ENCODE measurements around the gene FNIP1. TPM values are rescaled to one million over a fixed set of nuclear protein-coding genes. Genes with fewer than 3 reads are reported as not detected.

Gene FNIP1
- total RNA-seq, 2 donors from 2014 or later = 44.1 to 49.5 TPM

DNA sequence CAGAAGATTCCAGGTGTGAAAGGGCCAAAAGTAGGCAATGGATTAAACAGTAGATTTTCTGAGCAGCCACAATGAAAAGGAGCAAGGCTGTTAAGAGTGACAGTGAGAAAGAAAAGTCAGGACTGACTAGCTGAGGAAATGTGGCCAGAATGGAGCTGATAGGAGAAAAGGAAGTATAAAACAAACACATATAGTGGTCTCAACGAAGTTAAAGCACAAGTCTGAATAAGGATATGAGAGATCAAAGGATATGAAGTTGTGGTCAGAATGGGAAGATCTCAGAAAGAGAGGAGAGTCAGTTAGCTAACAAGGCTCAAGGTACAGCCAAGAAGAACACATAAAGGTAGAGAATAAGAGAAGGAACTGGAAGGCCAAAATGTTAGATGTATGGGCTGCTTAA lies 39.9 kb downstream of the FNIP1 start:
- Histone ChIP-seq H3K9me3 (no peaks in the 10 kb centered on the region), H3K4me3 (no peak overlapping the region), H3K36me3 (no peaks in the 10 kb centered on the region), H3K27ac (no peak overlapping the region), H3K4me1 (replicated peaks) (peaks cover 3% of the 10 kb centered on the region), H3K27me3 (replicated peaks; ENCODE audit: insufficient read depth) (no peaks in the 10 kb centered on the region)
- DNase-seq (ENCODE audit: low spot score) = no peak
- intact Hi-C loops (cut with DNase I) = no loop called here
- 29% methylated on average over 1 of the region's 1 CpG for WGBS
- no peak for TF ChIP-seq CTCF (IDR thresholded peaks at IDR 0.05)
- TF ChIP-seq POLR2A (IDR thresholded peaks at IDR 0.05) = no peak
- no peak for TF ChIP-seq POLR2AphosphoS5 (IDR thresholded peaks at IDR 0.05)

DNA sequence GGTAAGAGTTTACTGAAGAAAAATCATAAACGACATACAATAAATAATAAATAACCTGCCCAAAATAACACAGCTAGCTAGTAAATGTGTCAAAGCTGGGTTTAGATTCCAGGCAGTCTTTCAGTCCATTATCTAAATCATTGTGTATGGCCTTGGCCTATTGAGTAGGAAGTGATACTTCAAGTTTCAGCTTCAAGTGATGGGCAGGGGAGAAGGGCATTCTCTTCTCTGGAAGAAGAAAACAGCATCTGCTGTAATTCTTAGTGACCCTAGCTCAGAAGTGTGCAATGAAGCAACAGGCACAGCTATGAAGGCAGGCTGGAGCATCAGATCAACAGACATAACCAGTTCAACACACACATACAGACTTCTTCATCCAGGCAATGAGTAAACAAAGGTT lies 42.5 kb downstream of the FNIP1 start:
- Histone ChIP-seq H3K4me1 (replicated peaks) (peaks cover 3% of the 10 kb centered on the region), H3K9me3 (no peaks in the 10 kb centered on the region), H3K27ac (no peak overlapping the region), H3K4me3 (no peak overlapping the region), H3K27me3 (replicated peaks; ENCODE audit: insufficient read depth) (no peaks in the 10 kb centered on the region), H3K36me3 (no peaks in the 10 kb centered on the region)
- WGBS = 36% methylated on average over 1 of the region's 1 CpG
- no peak for DNase-seq (ENCODE audit: low spot score)
- no peak for TF ChIP-seq POLR2A (IDR thresholded peaks at IDR 0.05)
- no peak for TF ChIP-seq CTCF (IDR thresholded peaks at IDR 0.05)
- no peak for TF ChIP-seq POLR2AphosphoS5 (IDR thresholded peaks at IDR 0.05)
- intact Hi-C loops (cut with DNase I) = no loop called here

GRCh38 chr5:131751506-131751905 lies 45.3 kb downstream of the FNIP1 start:
- TF ChIP-seq POLR2A (IDR thresholded peaks at IDR 0.05) = no peak
- no peak for TF ChIP-seq POLR2AphosphoS5 (IDR thresholded peaks at IDR 0.05)
- TF ChIP-seq CTCF (IDR thresholded peaks at IDR 0.05) = no peak
- no peaks in the 10 kb centered on the region for H3K9me3 ChIP-seq
- no peaks in the 10 kb centered on the region for H3K4me1 ChIP-seq (replicated peaks)
- H3K4me3 ChIP-seq = no peak overlapping the region
- WGBS = 93% methylated on average over 2 of the region's 2 CpGs
- intact Hi-C loops (cut with DNase I) = no loop called here
- no peak for DNase-seq (ENCODE audit: low spot score)
- no peak overlapping the region for H3K27ac ChIP-seq
- no peaks in the 10 kb centered on the region for H3K27me3 ChIP-seq (replicated peaks; ENCODE audit: insufficient read depth)
- H3K36me3 ChIP-seq = no peaks in the 10 kb centered on the region

- 96% methylated on average over 7 of the region's 7 CpGs for WGBS
- intact Hi-C loops (cut with DNase I) = no loop called here
- DNase-seq (ENCODE audit: low spot score) = no peak
Measured at GRCh38 chr5:131749723-131750470, 46.9 kb downstream of the FNIP1 start.

More at GRCh38 chr5:131749723-131750470, 46.9 kb downstream of the FNIP1 start:
- H3K4me1 ChIP-seq (replicated peaks) = no peaks in the 10 kb centered on the region
- no peaks in the 10 kb centered on the region for H3K9me3 ChIP-seq
- H3K27ac ChIP-seq = no peak overlapping the region
- no peak overlapping the region for H3K4me3 ChIP-seq
- H3K27me3 ChIP-seq (replicated peaks; ENCODE audit: insufficient read depth) = no peaks in the 10 kb centered on the region
- H3K36me3 ChIP-seq = no peaks in the 10 kb centered on the region
- no peak for TF ChIP-seq POLR2AphosphoS5 (IDR thresholded peaks at IDR 0.05)
- no peak for TF ChIP-seq CTCF (IDR thresholded peaks at IDR 0.05)
- TF ChIP-seq POLR2A (IDR thresholded peaks at IDR 0.05) = no peak
